ENCODE data around the gene PTPRE. TPM values are rescaled to one million over a fixed set of nuclear protein-coding genes. Genes with fewer than 3 reads are reported as not detected.

Gene PTPRE
- total RNA-seq, 4 donors from 2014 or later = 17.4 to 23.0 (median 20.1) TPM

DNA sequence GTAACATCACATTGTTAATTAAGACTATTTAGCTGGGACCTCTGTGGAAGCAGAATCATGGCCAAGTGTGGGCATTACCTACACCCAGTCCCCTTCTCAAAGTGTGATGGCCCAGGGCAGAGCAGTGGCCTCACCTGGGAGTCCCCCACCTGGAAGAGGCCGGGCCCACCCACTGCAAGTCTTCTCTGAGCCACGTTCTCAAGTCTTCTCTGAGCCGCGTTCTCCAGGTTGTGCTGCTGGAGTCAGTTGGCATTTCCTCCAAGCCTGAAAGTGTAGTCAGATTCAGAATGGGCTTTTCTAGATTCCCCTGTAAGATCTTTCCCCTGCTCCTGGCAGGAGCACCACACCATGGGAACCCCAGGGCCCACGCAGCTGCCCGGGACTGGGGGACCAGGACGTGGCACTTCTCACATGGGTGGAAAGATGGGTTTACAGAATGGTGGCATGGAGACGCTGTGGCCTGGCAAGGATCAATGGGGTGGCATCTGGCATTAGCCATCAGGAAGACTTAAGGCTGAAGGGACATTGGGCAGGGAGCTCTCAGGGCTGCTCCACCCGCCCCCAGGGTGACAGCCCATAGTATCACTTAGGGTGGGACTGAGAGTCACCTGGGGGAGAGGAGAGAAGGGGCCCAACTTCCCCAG, 151.3 kb downstream of the PTPRE start:
- no peak overlapping the region for H3K4me3 ChIP-seq (ENCODE audit: low read depth, poor library complexity, severe bottlenecking)
- no peak for DNase-seq (ENCODE audit: low spot score in 2 of 2)
- WGBS, 2 donors = 89 to 99% methylated on average over 9 of the region's 9 CpGs
- intact Hi-C loops (cut with DNase I; ENCODE audit: low total_unique reads) = no loop called here
- no peak for TF ChIP-seq POLR2A (IDR thresholded peaks at IDR 0.05)
- TF ChIP-seq, protein P1, sequence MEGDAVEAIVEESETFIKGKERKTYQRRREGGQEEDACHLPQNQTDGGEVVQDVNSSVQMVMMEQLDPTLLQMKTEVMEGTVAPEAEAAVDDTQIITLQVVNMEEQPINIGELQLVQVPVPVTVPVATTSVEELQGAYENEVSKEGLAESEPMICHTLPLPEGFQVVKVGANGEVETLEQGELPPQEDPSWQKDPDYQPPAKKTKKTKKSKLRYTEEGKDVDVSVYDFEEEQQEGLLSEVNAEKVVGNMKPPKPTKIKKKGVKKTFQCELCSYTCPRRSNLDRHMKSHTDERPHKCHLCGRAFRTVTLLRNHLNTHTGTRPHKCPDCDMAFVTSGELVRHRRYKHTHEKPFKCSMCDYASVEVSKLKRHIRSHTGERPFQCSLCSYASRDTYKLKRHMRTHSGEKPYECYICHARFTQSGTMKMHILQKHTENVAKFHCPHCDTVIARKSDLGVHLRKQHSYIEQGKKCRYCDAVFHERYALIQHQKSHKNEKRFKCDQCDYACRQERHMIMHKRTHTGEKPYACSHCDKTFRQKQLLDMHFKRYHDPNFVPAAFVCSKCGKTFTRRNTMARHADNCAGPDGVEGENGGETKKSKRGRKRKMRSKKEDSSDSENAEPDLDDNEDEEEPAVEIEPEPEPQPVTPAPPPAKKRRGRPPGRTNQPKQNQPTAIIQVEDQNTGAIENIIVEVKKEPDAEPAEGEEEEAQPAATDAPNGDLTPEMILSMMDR (IDR thresholded peaks at IDR 0.05) = no peak

DNA sequence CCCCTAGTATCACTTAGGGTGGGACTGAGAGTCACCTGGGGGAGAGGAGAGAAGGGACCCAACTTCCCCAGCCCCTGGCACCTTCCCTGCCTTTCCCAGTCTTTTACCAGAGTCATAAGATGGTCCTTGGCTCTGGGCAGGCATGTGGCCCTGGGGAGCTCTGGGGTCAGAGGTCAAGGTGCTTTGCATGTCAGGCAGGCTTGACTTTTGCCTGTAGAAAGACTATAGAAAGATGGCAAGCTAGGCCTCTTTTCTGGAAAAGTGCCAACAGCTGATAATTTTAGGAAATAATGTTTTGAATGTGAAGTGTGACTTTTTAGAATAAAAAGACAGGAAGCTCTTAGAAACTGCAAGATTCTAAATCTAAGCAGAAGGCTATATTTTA, 151.8 kb downstream of the PTPRE start:
- H3K4me3 ChIP-seq (ENCODE audit: low read depth, poor library complexity, severe bottlenecking) = no peak overlapping the region
- intact Hi-C loops (cut with DNase I; ENCODE audit: low total_unique reads) = no loop called here
- no peak for DNase-seq (ENCODE audit: low spot score in 2 of 2)
- TF ChIP-seq, protein P1 (IDR thresholded peaks at IDR 0.05) = no peak
- TF ChIP-seq POLR2A (IDR thresholded peaks at IDR 0.05) = no peak

DNA sequence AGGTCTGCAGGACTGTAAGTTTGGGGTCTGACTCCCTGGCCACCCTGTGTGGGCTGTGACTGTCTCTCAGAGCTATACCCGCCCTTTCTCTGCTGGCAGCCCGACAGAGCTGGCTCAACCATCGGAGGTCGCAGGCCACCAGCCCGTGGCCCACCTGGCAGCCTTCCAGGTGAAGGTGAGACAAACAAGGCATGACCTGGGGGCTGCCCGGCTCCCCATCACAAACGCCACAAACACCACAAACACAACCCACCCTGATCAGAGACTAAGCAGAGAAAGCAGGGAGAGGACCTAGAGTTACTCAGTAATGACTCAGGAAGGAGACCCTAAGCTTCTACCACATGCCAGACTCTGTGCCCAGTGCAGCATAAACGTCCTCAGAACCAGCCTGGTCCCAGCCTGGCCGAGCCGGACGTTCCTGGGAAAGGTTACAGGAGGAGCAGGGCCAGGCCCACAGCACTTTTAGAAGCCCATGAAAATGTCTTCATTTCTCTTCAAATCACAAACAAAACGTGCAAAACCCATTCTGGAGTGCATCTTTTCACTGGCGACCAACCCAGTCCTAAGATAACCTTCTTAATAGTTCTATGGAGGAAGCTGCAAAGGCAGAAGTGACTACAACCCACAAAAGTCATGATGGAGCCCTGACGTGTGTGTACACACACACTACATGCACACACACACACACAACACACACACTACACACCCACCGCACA, 152.5 kb downstream of the PTPRE start:
- no peak for DNase-seq (ENCODE audit: low spot score in 2 of 2)
- no peak overlapping the region for H3K4me3 ChIP-seq (ENCODE audit: low read depth, poor library complexity, severe bottlenecking)
- intact Hi-C loops (cut with DNase I; ENCODE audit: low total_unique reads) = no loop called here
- TF ChIP-seq, protein P1 (IDR thresholded peaks at IDR 0.05) = no peak
- TF ChIP-seq POLR2A (IDR thresholded peaks at IDR 0.05) = no peak
- WGBS, 2 donors = 83 to 84% methylated on average over 11 to 15 of the region's 15 CpGs

DNA sequence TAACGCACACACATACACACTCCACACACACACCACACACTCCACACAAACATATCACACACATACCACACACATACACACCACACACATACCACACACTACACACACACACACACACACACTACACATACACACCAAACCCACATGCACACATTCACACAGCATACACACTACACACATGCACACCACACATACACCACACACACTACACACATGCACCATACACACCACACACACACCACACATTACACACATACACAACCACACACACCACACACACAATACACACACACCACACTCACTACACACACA, 153.0 kb downstream of the PTPRE start:
- no peak for TF ChIP-seq POLR2A (IDR thresholded peaks at IDR 0.05)
- TF ChIP-seq, protein P1 (IDR thresholded peaks at IDR 0.05) = peak in 1 of 3 donors; percentile 28
- intact Hi-C loops (cut with DNase I; ENCODE audit: low total_unique reads) = loop anchor here (10.0 kb wide), 1 partner anchor 155 kb away; the partner anchor contains the start of gene PTPRE
- no peak for DNase-seq (ENCODE audit: low spot score in 2 of 2)
- H3K4me3 ChIP-seq (ENCODE audit: low read depth, poor library complexity, severe bottlenecking) = no peak overlapping the region
- 94 to 96% methylated on average over 1 of the region's 1 CpG for WGBS, 2 donors

DNA sequence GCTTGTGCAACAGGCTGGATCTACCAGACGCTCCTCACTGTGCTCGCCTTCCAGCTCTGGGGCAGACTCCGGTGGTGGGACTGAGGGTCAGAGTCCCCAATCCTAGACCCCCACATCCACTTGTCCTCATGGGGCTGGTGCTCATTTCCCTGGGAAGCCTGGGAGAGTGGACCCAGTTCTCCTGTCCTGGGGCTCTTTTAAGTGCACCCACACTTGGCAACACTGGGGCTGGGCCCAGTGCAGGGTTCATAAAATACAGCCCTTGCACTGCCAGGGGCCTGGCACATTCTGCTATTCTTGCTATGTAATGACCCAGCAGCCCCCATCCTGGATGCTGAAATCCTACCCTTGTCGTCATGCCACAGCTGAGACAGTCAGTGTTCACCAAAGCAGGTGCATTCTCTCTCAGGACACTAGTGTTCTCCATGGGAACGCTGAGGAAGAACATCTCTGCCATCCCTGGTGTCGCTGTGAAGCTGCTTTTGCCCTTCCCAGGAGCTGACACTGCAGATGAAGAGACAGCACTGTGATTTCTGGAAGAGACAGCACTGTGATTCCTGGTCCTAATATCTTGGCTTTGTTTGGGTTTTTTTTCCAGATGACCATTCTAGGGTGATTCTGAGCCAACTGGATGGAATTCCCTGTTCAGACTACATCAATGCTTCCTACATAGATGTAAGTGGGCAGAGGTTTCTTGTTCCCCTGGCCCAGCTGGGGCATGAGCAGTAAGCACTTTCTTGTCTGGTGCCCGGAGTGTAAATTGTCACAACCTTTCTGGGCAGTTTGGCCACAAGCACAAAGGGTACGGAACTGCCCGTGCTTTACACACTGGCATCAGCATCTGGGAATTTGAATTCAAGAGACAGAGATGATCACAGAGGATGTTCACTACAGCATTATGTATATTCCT, 153.7 kb downstream of the PTPRE start:
- no peak overlapping the region for H3K4me3 ChIP-seq (ENCODE audit: low read depth, poor library complexity, severe bottlenecking)
- WGBS, 2 donors = 93 to 94% methylated on average over 9 of the region's 9 CpGs
- DNase-seq (ENCODE audit: low spot score in 2 of 2) = no peak
- TF ChIP-seq, protein P1 (IDR thresholded peaks at IDR 0.05) = no peak
- TF ChIP-seq POLR2A (IDR thresholded peaks at IDR 0.05) = no peak
- intact Hi-C loops (cut with DNase I; ENCODE audit: low total_unique reads) = loop anchor here (10.0 kb wide), 1 partner anchor 156 kb away; the partner anchor contains the start of gene PTPRE

Measured in lower leg skin (tissue), 4 donors.